A549 (cell line): ENCODE results near the gene AADACL4.

ENCODE experiments used
- CTCF ChIP-seq: fragments of >200 bp; sonication (Bioruptor Twin); formaldehyde crosslinking; IDR thresholded peaks from 3 replicates; pipeline ENCODE4 v1.5.1; 2016
- PHF8 ChIP-seq: fragments of 200-600 bp; sonication (generic); IDR thresholded peaks from 2 replicates; pipeline ENCODE4 v1.6.1; 2016; ENCODE audit warnings: low read depth, mild to moderate bottlenecking, antibody characterized with exemption, moderate library complexity, borderline replicate concordance
- POLR2A ChIP-seq: IDR thresholded peaks from 2 replicates; pipeline ENCODE4 v1.6.1; 2012; ENCODE audit warnings: mild to moderate bottlenecking, low read length
- SMC3 ChIP-seq: fragments of >200 bp; sonication (Bioruptor Twin); formaldehyde crosslinking; IDR thresholded peaks from 3 replicates; pipeline ENCODE4 v1.6.1; 2018; ENCODE audit warnings: inconsistent platforms

- TF ChIP-seq SMC3 (no peak), PHF8 (no peak), CTCF (no peak), POLR2A (no peak)
Measured at GRCh38 chr1:12601700-12602658, 41.9 kb upstream of the AADACL4 start.
